Measurements from ENCODE around the gene SPATA31C2.

GRCh38 chr9:88169700-88170099, 31.4 kb upstream of the SPATA31C2 start:
- TF ChIP-seq, protein P1, sequence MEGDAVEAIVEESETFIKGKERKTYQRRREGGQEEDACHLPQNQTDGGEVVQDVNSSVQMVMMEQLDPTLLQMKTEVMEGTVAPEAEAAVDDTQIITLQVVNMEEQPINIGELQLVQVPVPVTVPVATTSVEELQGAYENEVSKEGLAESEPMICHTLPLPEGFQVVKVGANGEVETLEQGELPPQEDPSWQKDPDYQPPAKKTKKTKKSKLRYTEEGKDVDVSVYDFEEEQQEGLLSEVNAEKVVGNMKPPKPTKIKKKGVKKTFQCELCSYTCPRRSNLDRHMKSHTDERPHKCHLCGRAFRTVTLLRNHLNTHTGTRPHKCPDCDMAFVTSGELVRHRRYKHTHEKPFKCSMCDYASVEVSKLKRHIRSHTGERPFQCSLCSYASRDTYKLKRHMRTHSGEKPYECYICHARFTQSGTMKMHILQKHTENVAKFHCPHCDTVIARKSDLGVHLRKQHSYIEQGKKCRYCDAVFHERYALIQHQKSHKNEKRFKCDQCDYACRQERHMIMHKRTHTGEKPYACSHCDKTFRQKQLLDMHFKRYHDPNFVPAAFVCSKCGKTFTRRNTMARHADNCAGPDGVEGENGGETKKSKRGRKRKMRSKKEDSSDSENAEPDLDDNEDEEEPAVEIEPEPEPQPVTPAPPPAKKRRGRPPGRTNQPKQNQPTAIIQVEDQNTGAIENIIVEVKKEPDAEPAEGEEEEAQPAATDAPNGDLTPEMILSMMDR (IDR thresholded peaks at IDR 0.05) = no peak
- no peak for TF ChIP-seq POLR2A (IDR thresholded peaks at IDR 0.05)
